Superior temporal gyrus (tissue), 1 donor: ENCODE results near the gene PLD1.
A peak's percentile ranks its signal among the peaks of the same experiment; 100 is the strongest.
"Not testable (repeated sequence)": the region's sequence is repeated elsewhere in the genome, so short reads cannot be mapped to it uniquely, and the experiment has no call there.

Source experiments
- DNase-seq: peaks from one replicate; pipeline ENCODE4 v3.0.0-alpha.2; 2016; ENCODE audit errors: extremely low spot score

The PLD1 gene

GRCh38 chr3:171817074-171817800 is 7.0 kb upstream of the PLD1 start:
- no peak for DNase-seq

GRCh38 chr3:171815973-171816595 is 5.8 kb upstream of the PLD1 start:
- no peak for DNase-seq

GRCh38 chr3:171814662-171815061 is 4.4 kb upstream of the PLD1 start:
- not testable (repeated sequence) for DNase-seq

GRCh38 chr3:171813897-171814460 is 3.7 kb upstream of the PLD1 start:
- no peak for DNase-seq

GRCh38 chr3:171813278-171813896 is 3.1 kb upstream of the PLD1 start:
- no peak for DNase-seq

GRCh38 chr3:171812811-171813210 is 2.5 kb upstream of the PLD1 start:
- no peak for DNase-seq

- DNase-seq, result no peak
Observed at GRCh38 chr3:171811913-171812335, 1.6 kb upstream of the PLD1 start.

- peak; percentile 37 for DNase-seq
Observed at GRCh38 chr3:171811295-171811912, 1.1 kb upstream of the PLD1 start.

- DNase-seq, result no peak
Observed at GRCh38 chr3:171810629-171811294, 479 bp upstream of the PLD1 start.

GRCh38 chr3:171809611-171809860 is 747 bp downstream of the PLD1 start:
- DNase-seq, result no peak

GRCh38 chr3:171807806-171808205 is 2.5 kb downstream of the PLD1 start:
- DNase-seq, result no peak

- DNase-seq, result peak; percentile 8
Observed at GRCh38 chr3:171807129-171807675, 3.1 kb downstream of the PLD1 start.

GRCh38 chr3:171806200-171807128 is 3.8 kb downstream of the PLD1 start:
- DNase-seq, result no peak

- DNase-seq, result no peak
Observed at GRCh38 chr3:171805687-171806086, 4.6 kb downstream of the PLD1 start.

GRCh38 chr3:171804618-171805389 is 5.5 kb downstream of the PLD1 start:
- DNase-seq, result no peak

- no peak for DNase-seq
Observed at GRCh38 chr3:171803044-171803443, 7.2 kb downstream of the PLD1 start.

GRCh38 chr3:171802590-171802956 is 7.7 kb downstream of the PLD1 start:
- DNase-seq, result no peak

- DNase-seq, result no peak
Observed at GRCh38 chr3:171801738-171802589, 8.3 kb downstream of the PLD1 start.

GRCh38 chr3:171799501-171799900 is 10.8 kb downstream of the PLD1 start:
- no peak for DNase-seq
